Tibial artery (tissue), 4 donors: ENCODE measurements around the gene APOA1.

ENCODE experiments used
- DNase-seq, 2 donors: peaks; one replicate each; pipeline ENCODE4 v3.0.0-alpha.2; 2019
- H3K27ac ChIP-seq, 2 donors: fragments of 200-600 bp; sonication (generic) in 1 of 2; 1 replicate in 1 of 2; 2 replicates in 1 of 2; pipeline ENCODE4 v1.5.1; 2018 to 2019; ENCODE audit warnings: mild to moderate bottlenecking in 1 of 2
- H3K27me3 ChIP-seq, 2 donors: fragments of 200-600 bp; sonication (generic) in 1 of 2; one replicate each; pipeline versions ENCODE4 v1.5.1 to v1.6.0; 2016 to 2019
- H3K36me3 ChIP-seq, 3 donors: fragments of 200-600 bp; sonication (generic) in 2 of 3; one replicate each; pipeline ENCODE4 v1.5.1; 2016 to 2019; ENCODE audit warnings: mild to moderate bottlenecking in 2 of 3
- H3K4me1 ChIP-seq, 4 donors: fragments of 200-600 bp; sonication (generic) in 2 of 4; 1 replicate in 3 of 4; 2 replicates in 1 of 4; pipeline ENCODE4 v1.5.1; 2016 to 2019
- H3K4me3 ChIP-seq, 2 donors: fragments of 200-600 bp; sonication (generic) in 1 of 2; 1 replicate in 1 of 2; 2 replicates in 1 of 2; pipeline ENCODE4 v1.5.1; 2018 to 2019; ENCODE audit warnings: mild to moderate bottlenecking in 2 of 2
- H3K9me3 ChIP-seq, 3 donors: fragments of 200-600 bp; sonication (generic) in 1 of 3; one replicate each; pipeline ENCODE4 v1.5.1; 2016 to 2019
- intact Hi-C: fragments of 100-400 bp; cut with DNase I; formaldehyde crosslinking; loops from one replicate; pipeline ENCODE4 v1.15.0; 2023; ENCODE audit warnings: low total_unique reads
- TF ChIP-seq, protein P1 (sequence below), 2 experiments: fragments of 200-600 bp in 1 of 2; fragments of 450-650 bp in 1 of 2; IDR thresholded peaks; one replicate each; pipeline ENCODE4 v1.5.1; 2017 to 2019; ENCODE audit warnings: antibody characterized with exemption in 2 of 2, mild to moderate bottlenecking in 1 of 2, moderate library complexity in 1 of 2

Gene APOA1

DNA sequence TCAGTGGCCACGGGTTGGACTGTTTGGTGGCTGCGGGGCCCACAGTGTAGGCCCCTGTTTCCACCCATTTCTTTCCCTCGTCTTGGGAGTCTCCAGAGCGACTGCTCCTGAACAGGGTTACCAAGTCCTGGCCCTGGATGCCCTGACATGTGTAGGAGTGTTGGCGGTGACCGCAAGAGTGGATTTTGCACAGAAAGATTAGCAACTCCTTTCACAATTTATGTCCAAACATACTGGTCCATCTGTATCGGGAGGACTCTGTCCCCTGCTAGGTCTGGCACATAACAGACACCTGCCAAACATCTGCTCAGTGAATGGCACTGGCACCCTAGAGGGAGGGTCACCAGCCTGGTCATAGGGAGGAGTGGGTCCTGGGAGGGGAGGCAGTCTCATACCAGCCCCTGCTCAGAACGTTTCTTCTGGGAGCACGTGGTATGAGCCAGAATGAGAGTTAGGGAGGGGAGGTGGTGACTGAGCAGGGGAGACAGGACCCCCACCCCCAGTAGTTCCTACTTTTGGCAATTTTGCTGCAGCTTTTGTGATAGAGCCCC lies 3.4 kb upstream of the APOA1 start:
- H3K27me3 ChIP-seq = no peaks in the 10 kb centered on the region
- peaks cover 0 to 6% (median 0%) of the 10 kb centered on the region in 4 donors for H3K4me1 ChIP-seq
- TF ChIP-seq, protein P1, sequence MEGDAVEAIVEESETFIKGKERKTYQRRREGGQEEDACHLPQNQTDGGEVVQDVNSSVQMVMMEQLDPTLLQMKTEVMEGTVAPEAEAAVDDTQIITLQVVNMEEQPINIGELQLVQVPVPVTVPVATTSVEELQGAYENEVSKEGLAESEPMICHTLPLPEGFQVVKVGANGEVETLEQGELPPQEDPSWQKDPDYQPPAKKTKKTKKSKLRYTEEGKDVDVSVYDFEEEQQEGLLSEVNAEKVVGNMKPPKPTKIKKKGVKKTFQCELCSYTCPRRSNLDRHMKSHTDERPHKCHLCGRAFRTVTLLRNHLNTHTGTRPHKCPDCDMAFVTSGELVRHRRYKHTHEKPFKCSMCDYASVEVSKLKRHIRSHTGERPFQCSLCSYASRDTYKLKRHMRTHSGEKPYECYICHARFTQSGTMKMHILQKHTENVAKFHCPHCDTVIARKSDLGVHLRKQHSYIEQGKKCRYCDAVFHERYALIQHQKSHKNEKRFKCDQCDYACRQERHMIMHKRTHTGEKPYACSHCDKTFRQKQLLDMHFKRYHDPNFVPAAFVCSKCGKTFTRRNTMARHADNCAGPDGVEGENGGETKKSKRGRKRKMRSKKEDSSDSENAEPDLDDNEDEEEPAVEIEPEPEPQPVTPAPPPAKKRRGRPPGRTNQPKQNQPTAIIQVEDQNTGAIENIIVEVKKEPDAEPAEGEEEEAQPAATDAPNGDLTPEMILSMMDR (IDR thresholded peaks at IDR 0.05) = no peak
- no peaks in the 10 kb centered on the region for H3K9me3 ChIP-seq
- H3K36me3 ChIP-seq = peaks cover 23 to 29% (median 23%) of the 10 kb centered on the region in 3 donors
- intact Hi-C loops = no loop called here
- no peak for DNase-seq
- H3K27ac ChIP-seq = no peak overlapping the region
- H3K4me3 ChIP-seq = no peak overlapping the region

GRCh38 chr11:116840224-116840745 lies 2.9 kb upstream of the APOA1 start:
- DNase-seq = no peak
- H3K36me3 ChIP-seq = peaks cover 18 to 24% (median 18%) of the 10 kb centered on the region in 3 donors

DNA sequence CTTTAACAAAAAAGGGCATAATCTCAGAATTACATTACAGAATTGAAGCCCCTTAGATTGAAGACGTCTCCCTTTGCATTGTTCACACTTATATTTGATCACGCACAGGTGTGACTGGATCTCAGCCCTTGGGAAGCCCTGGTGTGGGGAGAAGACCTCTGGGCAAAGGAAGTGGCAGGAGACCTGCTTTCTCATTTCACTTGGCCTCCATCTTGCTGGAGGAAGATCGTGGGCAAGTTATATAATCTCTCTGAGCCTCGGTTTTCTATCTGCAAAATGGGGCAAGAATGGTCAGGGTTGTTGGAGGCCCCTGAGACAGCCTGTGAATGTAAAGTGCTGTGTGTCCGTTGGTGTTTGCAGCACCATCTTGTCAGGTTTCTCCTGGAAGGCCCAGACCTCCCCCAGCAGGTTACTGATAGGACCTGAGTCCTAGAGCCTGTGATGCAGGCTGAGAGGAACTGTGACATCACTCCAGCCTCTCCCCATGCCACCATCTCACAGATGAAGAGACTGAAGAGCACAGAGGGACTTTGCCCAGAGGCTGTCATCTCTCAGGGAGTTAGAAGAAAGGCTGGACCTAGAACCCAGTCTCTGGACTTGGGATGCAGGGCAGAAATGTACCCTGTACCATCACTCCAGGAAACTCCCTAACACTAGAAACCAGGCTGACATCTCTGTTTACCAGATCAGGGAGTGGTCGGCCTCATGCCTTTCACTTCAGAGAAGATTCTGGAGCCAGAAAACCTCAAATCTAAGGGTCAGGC lies 1.1 kb upstream of the APOA1 start:
- intact Hi-C loops = loop anchor here (5.0 kb wide), 1 partner anchor 46 kb away; the partner anchor contains the start of gene APOA5
- H3K27ac ChIP-seq = no peak overlapping the region

More at GRCh38 chr11:116840224-116840745, 2.9 kb upstream of the APOA1 start:
- intact Hi-C loops = no loop called here
- H3K4me1 ChIP-seq = peaks cover 0 to 12% (median 5%) of the 10 kb centered on the region in 4 donors
- no peak overlapping the region for H3K27ac ChIP-seq
- no peaks in the 10 kb centered on the region for H3K27me3 ChIP-seq
- H3K4me3 ChIP-seq = no peak overlapping the region
- TF ChIP-seq, protein P1 (IDR thresholded peaks at IDR 0.05) = no peak
- no peaks in the 10 kb centered on the region for H3K9me3 ChIP-seq

DNA sequence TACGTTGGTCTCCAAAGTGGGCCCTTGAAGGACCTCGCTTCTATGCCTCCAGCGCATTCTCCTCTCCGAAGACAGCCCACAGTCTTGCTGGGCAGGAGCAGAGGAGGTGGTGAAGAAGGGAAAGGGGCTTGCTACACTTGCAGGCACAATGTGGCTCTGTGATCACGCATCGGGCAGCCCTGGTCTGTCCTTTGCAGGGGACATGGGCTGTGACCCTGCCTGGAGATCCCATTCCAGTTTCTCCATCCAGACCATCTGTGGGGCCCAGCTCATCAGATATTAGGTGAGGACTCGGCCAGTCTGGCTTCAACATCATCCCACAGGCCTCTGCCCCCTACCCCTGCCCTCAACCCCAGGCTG lies 810 bp downstream of the APOA1 start:
- intact Hi-C loops = loop anchor here (5.0 kb wide), 1 partner anchor 44 kb away; the partner anchor contains the start of gene APOA5
- TF ChIP-seq, protein P1 (IDR thresholded peaks at IDR 0.05) = no peak
- H3K9me3 ChIP-seq = no peaks in the 10 kb centered on the region
- no peaks in the 10 kb centered on the region for H3K36me3 ChIP-seq
- H3K4me3 ChIP-seq = no peak overlapping the region
- peak overlapping the region in 1 of 2 donors; percentile 75 for H3K27ac ChIP-seq
- no peaks in the 10 kb centered on the region for H3K27me3 ChIP-seq
- peaks cover 0 to 15% (median 10%) of the 10 kb centered on the region in 4 donors for H3K4me1 ChIP-seq
- DNase-seq = no peak

More for the DNA sequence above, 1.1 kb upstream of the APOA1 start:
- no peaks in the 10 kb centered on the region for H3K27me3 ChIP-seq
- TF ChIP-seq, protein P1 (IDR thresholded peaks at IDR 0.05) = no peak
- no peaks in the 10 kb centered on the region for H3K9me3 ChIP-seq
- H3K4me1 ChIP-seq = peaks cover 0 to 15% (median 10%) of the 10 kb centered on the region in 4 donors
- peaks cover 3 to 8% (median 7%) of the 10 kb centered on the region in 3 donors for H3K36me3 ChIP-seq
- DNase-seq = no peak
- H3K4me3 ChIP-seq = no peak overlapping the region

DNA sequence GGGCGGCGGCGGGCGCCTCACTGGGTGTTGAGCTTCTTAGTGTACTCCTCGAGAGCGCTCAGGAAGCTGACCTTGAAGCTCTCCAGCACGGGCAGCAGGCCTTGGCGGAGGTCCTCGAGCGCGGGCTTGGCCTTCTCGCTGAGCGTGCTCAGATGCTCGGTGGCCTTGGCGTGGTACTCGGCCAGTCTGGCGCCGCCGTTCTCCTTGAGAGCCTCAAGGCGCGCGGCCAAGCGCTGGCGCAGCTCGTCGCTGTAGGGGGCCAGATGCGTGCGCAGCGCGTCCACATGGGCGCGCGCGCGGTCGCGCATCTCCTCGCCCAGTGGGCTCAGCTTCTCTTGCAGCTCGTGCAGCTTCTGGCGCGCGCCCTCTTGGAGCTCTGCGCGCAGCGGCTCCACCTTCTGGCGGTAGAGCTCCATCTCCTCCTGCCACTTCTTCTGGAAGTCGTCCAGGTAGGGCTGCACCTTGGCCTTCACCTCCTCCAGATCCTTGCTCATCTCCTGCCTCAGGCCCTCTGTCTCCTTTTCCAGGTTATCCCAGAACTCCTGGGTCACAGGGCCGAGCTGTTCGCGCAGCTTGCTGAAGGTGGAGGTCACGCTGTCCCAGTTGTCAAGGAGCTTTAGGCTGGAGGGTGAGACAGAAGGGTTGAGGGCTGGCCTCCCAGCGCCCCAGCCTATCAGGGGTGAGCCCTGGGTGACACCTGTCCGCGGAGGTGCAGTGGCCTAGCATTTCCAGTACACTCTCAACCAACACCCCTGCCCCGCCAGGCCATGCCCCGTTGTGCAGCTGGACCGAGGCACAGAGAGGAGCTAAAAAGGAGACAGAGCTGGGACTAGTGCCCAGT lies 1.4 kb downstream of the APOA1 start:
- Histone ChIP-seq H3K4me3 (peak overlapping the region; percentile 38 to 52), H3K36me3 (no peaks in the 10 kb centered on the region), H3K27me3 (no peaks in the 10 kb centered on the region), H3K4me1 (peaks cover 0 to 15% (median 10%) of the 10 kb centered on the region in 4 donors), H3K27ac (peak overlapping the region; percentile 56 to 75), H3K9me3 (no peaks in the 10 kb centered on the region)
- peak; percentile 83 to 95 for DNase-seq
- intact Hi-C loops = loop anchor here (5.0 kb wide), 1 partner anchor 44 kb away; the partner anchor contains the start of gene APOA5
- TF ChIP-seq, protein P1 (IDR thresholded peaks at IDR 0.05) = peak in 1 of 2 experiments; percentile 48
